Neural crest cell (in vitro differentiated cells): Measurements from ENCODE around the gene SRRM1. TPM values are rescaled to one million over a fixed set of nuclear protein-coding genes. Genes with fewer than 3 reads are reported as not detected.

ENCODE experiments used
- DNase-seq: peaks from one replicate; pipeline ENCODE4 v3.0.0; 2021; ENCODE audit warnings: low read depth, mixed read lengths, low spot score
- H3K27ac Mint-ChIP-seq: one replicate; pipeline ENCODE4 v1.8.0; 2021; ENCODE audit warnings: mild to moderate bottlenecking, mixed read lengths; ENCODE audit not compliant: unreplicated experiment
- H3K27me3 Mint-ChIP-seq: 2 replicates; pipeline ENCODE4 v1.8.0; 2021; ENCODE audit warnings: low read depth, mild to moderate bottlenecking, mixed read lengths
- H3K36me3 Mint-ChIP-seq: 2 replicates; pipeline ENCODE4 v1.8.0; 2021; ENCODE audit warnings: low read depth, mild to moderate bottlenecking, mixed read lengths
- H3K4me1 Mint-ChIP-seq: 2 replicates; pipeline ENCODE4 v1.8.0; 2021; ENCODE audit warnings: mixed read lengths
- H3K4me3 Mint-ChIP-seq: one replicate; pipeline ENCODE4 v1.8.0; 2021; ENCODE audit warnings: mild to moderate bottlenecking, mixed read lengths
- H3K9me3 Mint-ChIP-seq: 2 replicates; pipeline ENCODE4 v1.8.0; 2021; ENCODE audit warnings: mixed read lengths
- total RNA-seq: library from RNA; stranded (reverse); gene quantifications from 2 replicates; pipeline ENCODE4 v1.2.1, GENCODE V29; 2021
- TF ChIP-seq, protein P1 (sequence below): fragments of 200-600 bp; sonication (generic); conservative IDR thresholded peaks from 2 replicates; pipeline ENCODE4 v1.5.0; 2021; ENCODE audit warnings: antibody characterized with exemption, mild to moderate bottlenecking

Gene SRRM1
- total RNA-seq, 1 donor from 2014 or later = 217 TPM

DNA sequence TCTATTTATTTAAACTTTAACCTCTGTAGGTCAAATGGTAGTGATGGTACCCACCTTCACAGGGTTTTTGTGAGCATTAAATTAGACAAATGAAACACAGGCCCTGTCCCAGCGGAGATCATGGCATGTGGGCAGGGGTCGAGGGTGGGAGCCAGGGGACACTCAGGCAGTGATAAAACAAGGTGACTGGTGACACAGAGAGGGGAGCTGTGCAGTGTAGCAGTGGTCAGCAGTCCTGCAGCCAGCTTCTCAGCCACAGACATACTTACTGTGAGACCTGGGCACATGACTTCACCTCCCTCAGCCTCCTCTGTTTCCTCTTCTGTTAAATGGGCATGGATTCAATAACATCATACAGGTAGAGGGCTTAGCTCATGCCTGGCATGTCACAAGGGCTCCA lies 44.9 kb downstream of the SRRM1 start:
- DNase-seq = no peak
- TF ChIP-seq, protein P1, sequence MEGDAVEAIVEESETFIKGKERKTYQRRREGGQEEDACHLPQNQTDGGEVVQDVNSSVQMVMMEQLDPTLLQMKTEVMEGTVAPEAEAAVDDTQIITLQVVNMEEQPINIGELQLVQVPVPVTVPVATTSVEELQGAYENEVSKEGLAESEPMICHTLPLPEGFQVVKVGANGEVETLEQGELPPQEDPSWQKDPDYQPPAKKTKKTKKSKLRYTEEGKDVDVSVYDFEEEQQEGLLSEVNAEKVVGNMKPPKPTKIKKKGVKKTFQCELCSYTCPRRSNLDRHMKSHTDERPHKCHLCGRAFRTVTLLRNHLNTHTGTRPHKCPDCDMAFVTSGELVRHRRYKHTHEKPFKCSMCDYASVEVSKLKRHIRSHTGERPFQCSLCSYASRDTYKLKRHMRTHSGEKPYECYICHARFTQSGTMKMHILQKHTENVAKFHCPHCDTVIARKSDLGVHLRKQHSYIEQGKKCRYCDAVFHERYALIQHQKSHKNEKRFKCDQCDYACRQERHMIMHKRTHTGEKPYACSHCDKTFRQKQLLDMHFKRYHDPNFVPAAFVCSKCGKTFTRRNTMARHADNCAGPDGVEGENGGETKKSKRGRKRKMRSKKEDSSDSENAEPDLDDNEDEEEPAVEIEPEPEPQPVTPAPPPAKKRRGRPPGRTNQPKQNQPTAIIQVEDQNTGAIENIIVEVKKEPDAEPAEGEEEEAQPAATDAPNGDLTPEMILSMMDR = no peak
- Mint-ChIP-seq H3K27me3 (no peaks in the 10 kb centered on the region), H3K4me3 (no peak overlapping the region), H3K27ac (no peak overlapping the region), H3K9me3 (no peaks in the 10 kb centered on the region), H3K4me1 (peaks cover 7% of the 10 kb centered on the region), H3K36me3 (no peaks in the 10 kb centered on the region)

DNA sequence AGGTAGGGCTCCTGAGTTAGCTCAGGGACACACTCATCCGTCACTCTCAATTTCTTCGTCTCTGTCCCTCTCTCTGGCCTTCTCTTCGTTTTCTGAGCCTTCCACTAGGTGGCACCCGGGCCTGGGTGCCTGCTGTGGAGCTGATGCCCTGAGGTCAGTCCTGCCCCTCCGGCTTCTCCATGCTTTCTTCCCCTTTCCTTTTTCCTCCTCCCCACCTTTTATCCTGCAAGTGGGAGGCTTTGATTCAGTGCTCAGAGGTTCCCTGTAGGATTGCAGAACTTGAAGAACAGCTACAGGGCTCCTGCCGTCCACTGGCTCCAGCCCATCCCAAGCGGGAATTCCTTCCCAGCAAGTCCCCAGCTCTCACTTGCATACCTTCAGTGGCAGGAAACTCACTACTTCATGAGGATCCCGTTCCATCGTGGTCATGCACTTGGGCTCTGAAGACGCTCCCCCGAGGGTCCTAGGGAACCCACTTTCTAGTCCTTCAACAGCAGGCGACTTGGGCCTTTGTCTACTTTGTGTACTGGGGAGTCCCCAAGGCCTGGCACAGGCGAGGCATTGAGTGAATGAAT lies 45.6 kb downstream of the SRRM1 start:
- H3K9me3 Mint-ChIP-seq = no peaks in the 10 kb centered on the region
- H3K4me3 Mint-ChIP-seq = no peak overlapping the region
- no peak overlapping the region for H3K27ac Mint-ChIP-seq
- TF ChIP-seq, protein P1 = peak; percentile 81
- H3K4me1 Mint-ChIP-seq = peaks cover 3% of the 10 kb centered on the region
- H3K27me3 Mint-ChIP-seq = no peaks in the 10 kb centered on the region
- peak; percentile 71 for DNase-seq
- no peaks in the 10 kb centered on the region for H3K36me3 Mint-ChIP-seq

DNA sequence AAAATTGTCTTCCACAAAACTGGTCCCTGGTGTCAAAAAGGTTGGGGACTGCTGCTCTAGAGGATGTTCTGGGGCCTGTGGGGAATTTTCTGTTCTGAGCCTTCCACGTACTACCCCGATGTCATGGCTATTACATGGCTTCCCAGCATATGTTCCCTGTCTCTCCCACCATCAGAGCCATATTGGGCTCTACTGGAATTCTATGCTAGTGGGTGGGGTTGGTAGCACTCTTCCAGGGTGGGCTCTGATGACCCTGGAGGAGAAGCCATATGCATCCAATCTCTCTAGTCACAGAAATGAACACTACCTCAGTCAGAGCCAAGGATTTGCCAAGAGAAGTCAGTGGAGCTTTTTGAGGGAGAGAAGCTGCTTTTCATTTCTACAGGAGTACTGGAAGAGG lies 47.9 kb downstream of the SRRM1 start:
- no peaks in the 10 kb centered on the region for H3K4me1 Mint-ChIP-seq
- DNase-seq = no peak
- H3K36me3 Mint-ChIP-seq = no peaks in the 10 kb centered on the region
- no peaks in the 10 kb centered on the region for H3K9me3 Mint-ChIP-seq
- no peaks in the 10 kb centered on the region for H3K27me3 Mint-ChIP-seq
- TF ChIP-seq, protein P1 = no peak
- H3K4me3 Mint-ChIP-seq = no peak overlapping the region
- no peak overlapping the region for H3K27ac Mint-ChIP-seq

DNA sequence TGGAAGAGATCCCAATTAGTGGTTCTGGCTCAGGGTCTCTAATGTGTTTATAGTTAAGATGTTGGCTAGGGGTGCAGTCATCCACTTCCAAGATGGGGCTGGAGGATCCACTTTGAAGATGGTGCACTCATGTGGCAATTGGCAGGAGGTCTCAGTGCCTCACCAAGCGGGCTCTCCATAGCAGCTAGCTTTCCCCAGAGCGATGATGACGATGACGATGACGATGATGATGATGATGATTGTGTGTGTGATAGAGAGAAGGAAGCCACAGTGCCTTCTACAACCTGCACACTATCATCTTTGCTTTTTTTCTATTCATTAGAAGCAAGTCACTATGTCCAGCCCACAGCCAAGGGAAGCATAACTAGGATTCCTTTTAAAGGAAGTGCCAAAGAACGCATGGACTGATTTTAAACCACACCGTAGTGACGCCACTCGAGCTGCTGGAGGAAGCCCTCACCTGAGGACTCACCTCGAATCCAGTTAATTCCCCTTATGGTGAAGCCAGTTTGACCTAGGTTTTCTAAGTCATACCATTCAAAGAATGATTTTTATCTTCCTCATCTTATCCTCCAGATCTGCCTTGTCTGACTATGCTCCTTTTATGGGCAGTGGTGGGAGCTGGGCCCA lies 49.4 kb downstream of the SRRM1 start:
- H3K36me3 Mint-ChIP-seq = no peaks in the 10 kb centered on the region
- H3K4me3 Mint-ChIP-seq = no peak overlapping the region
- H3K27ac Mint-ChIP-seq = peak overlapping the region; percentile 52
- TF ChIP-seq, protein P1 = no peak
- H3K27me3 Mint-ChIP-seq = no peaks in the 10 kb centered on the region
- DNase-seq = no peak
- H3K4me1 Mint-ChIP-seq = no peaks in the 10 kb centered on the region
- no peaks in the 10 kb centered on the region for H3K9me3 Mint-ChIP-seq

DNA sequence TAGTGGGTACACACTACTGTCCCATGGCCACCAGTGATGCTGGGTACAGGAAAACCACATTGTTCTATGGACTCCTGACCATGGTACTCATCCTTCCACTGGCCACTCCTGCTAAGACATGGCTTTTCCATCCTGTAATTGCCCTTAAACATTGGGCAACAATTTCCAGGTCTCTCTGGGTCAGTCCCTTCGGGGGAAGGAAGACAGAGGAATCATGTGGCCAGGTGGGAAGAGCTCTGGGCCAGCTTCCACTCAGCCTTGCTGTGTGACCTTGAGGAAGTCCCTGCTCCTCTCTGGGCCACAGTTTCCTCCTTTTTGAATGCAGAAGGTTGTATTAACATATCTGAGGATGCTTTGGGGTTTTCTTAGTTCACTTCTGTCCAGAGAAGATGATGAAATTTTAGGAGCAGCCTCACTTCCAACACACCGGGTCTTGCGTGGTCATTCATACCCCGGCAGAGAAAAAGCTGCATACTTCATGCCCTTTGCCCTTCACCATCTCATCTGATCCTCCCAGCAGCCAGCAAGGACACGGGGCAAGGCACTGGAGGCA lies 50.8 kb downstream of the SRRM1 start:
- Mint-ChIP-seq H3K27me3 (no peaks in the 10 kb centered on the region), H3K4me1 (no peaks in the 10 kb centered on the region), H3K4me3 (no peak overlapping the region), H3K36me3 (no peaks in the 10 kb centered on the region), H3K27ac (peak overlapping the region; percentile 68), H3K9me3 (no peaks in the 10 kb centered on the region)
- no peak for DNase-seq
- TF ChIP-seq, protein P1 = no peak
